ENCODE data around the gene MEGF11.

The MEGF11 gene

GRCh38 chr15:66022163-66022525 is 231.4 kb downstream of the MEGF11 start:
- H3K27me3 ChIP-seq (ENCODE audit: insufficient read depth, low read length, poor library complexity, severe bottlenecking) = no peaks in the 10 kb centered on the region
- no peak overlapping the region for H3K9ac ChIP-seq (ENCODE audit: low read depth, low read length, poor library complexity, severe bottlenecking)
- H3K9me2 ChIP-seq (replicated peaks; ENCODE audit: low read depth, low read length) = no peaks in the 10 kb centered on the region
- no peak overlapping the region for H3K4me3 ChIP-seq (ENCODE audit: low read length, poor library complexity, severe bottlenecking)
- no peak overlapping the region for H2AFZ ChIP-seq (ENCODE audit: low read length)
- no peaks in the 10 kb centered on the region for H3K36me3 ChIP-seq (ENCODE audit: insufficient read depth, low read length)
- no peaks in the 10 kb centered on the region for H3K79me2 ChIP-seq (ENCODE audit: insufficient read depth, low read length)
- no peaks in the 10 kb centered on the region for H3F3A ChIP-seq (ENCODE audit: low read depth)
- H3K9me3 ChIP-seq (ENCODE audit: insufficient read depth, low read depth, low read length) = no peaks in the 10 kb centered on the region
- TF ChIP-seq CTCF (conservative IDR thresholded peaks at IDR 0.05; ENCODE audit: low read length) (no peak), EZH2phosphoT487 (IDR thresholded peaks at IDR 0.05; ENCODE audit: borderline replicate concordance) (no peak)
- H3K4me1 ChIP-seq (ENCODE audit: insufficient read depth, low read length, poor library complexity, severe bottlenecking) = no peaks in the 10 kb centered on the region
- no peak overlapping the region for H3K4me2 ChIP-seq (ENCODE audit: low read depth, low read length, poor library complexity, severe bottlenecking)
- H4K20me1 ChIP-seq (ENCODE audit: insufficient read depth, low read length, poor library complexity, severe bottlenecking) = no peaks in the 10 kb centered on the region

DNA sequence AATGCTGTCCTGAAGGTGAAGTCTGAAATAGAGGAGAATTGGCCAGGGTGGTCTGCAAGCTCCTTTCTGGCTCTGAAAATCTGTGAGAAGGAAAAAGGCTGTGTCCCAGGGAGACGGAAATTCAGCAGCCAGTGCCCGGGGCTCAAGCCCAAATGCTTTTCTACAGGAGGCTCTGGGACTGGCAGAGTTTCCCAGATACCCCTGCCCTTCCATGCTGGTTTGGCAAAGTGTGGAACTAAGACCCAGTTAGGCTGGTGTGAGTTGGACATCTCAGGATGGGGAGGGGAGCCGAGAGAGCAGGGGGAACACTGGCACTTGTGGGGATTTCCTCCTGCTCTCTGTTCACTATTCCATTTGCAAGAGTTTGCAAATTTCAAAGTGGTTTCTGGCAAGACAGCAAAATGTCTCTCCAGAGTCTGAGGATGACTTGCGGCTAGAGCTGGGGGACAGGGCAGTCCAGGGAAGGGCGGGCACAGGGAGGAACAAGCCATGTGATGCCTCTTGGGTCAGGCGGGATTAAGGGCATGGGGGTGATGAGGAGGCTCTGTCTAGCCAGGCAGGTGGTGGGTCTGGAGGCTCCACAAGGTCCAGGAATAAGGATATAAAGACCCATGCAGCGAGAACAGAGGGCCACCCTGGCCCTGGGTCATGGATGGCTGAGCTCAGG is 231.9 kb downstream of the MEGF11 start:
- no peak overlapping the region for H3K4me3 ChIP-seq (ENCODE audit: low read length, poor library complexity, severe bottlenecking)
- H2AFZ ChIP-seq (ENCODE audit: low read length) = no peak overlapping the region
- no peaks in the 10 kb centered on the region for H4K20me1 ChIP-seq (ENCODE audit: insufficient read depth, low read length, poor library complexity, severe bottlenecking)
- H3K4me2 ChIP-seq (ENCODE audit: low read depth, low read length, poor library complexity, severe bottlenecking) = no peak overlapping the region
- H3K9me3 ChIP-seq (ENCODE audit: insufficient read depth, low read depth, low read length) = no peaks in the 10 kb centered on the region
- TF ChIP-seq CTCF (conservative IDR thresholded peaks at IDR 0.05; ENCODE audit: low read length) (no peak), EZH2phosphoT487 (IDR thresholded peaks at IDR 0.05; ENCODE audit: borderline replicate concordance) (no peak)
- H3K9ac ChIP-seq (ENCODE audit: low read depth, low read length, poor library complexity, severe bottlenecking) = no peak overlapping the region
- H3K36me3 ChIP-seq (ENCODE audit: insufficient read depth, low read length) = no peaks in the 10 kb centered on the region
- H3K4me1 ChIP-seq (ENCODE audit: insufficient read depth, low read length, poor library complexity, severe bottlenecking) = no peaks in the 10 kb centered on the region
- no peaks in the 10 kb centered on the region for H3K79me2 ChIP-seq (ENCODE audit: insufficient read depth, low read length)
- no peaks in the 10 kb centered on the region for H3K9me2 ChIP-seq (replicated peaks; ENCODE audit: low read depth, low read length)
- H3F3A ChIP-seq (ENCODE audit: low read depth) = no peaks in the 10 kb centered on the region
- H3K27me3 ChIP-seq (ENCODE audit: insufficient read depth, low read length, poor library complexity, severe bottlenecking) = no peaks in the 10 kb centered on the region

GRCh38 chr15:66019826-66020398 is 233.6 kb downstream of the MEGF11 start:
- H2AFZ ChIP-seq (ENCODE audit: low read length) = no peak overlapping the region
- H3K9me2 ChIP-seq (replicated peaks; ENCODE audit: low read depth, low read length) = no peaks in the 10 kb centered on the region
- H3K36me3 ChIP-seq (ENCODE audit: insufficient read depth, low read length) = no peaks in the 10 kb centered on the region
- H3K9me3 ChIP-seq (ENCODE audit: insufficient read depth, low read depth, low read length) = no peaks in the 10 kb centered on the region
- no peak overlapping the region for H3K9ac ChIP-seq (ENCODE audit: low read depth, low read length, poor library complexity, severe bottlenecking)
- H3K79me2 ChIP-seq (ENCODE audit: insufficient read depth, low read length) = no peaks in the 10 kb centered on the region
- H3K27me3 ChIP-seq (ENCODE audit: insufficient read depth, low read length, poor library complexity, severe bottlenecking) = no peaks in the 10 kb centered on the region
- H3K4me3 ChIP-seq (ENCODE audit: low read length, poor library complexity, severe bottlenecking) = no peak overlapping the region
- H4K20me1 ChIP-seq (ENCODE audit: insufficient read depth, low read length, poor library complexity, severe bottlenecking) = no peaks in the 10 kb centered on the region
- no peaks in the 10 kb centered on the region for H3K4me1 ChIP-seq (ENCODE audit: insufficient read depth, low read length, poor library complexity, severe bottlenecking)
- TF ChIP-seq CTCF (conservative IDR thresholded peaks at IDR 0.05; ENCODE audit: low read length) (no peak), EZH2phosphoT487 (IDR thresholded peaks at IDR 0.05; ENCODE audit: borderline replicate concordance) (no peak)
- no peaks in the 10 kb centered on the region for H3F3A ChIP-seq (ENCODE audit: low read depth)
- no peak overlapping the region for H3K4me2 ChIP-seq (ENCODE audit: low read depth, low read length, poor library complexity, severe bottlenecking)
